Spinal cord (tissue), 10 donors: ENCODE results near the gene SCAMP4. TPM values are rescaled to one million over a fixed set of nuclear protein-coding genes. Genes with fewer than 3 reads are reported as not detected.
"Not testable (repeated sequence)": the region's sequence is repeated elsewhere in the genome, so short reads cannot be mapped to it uniquely, and the experiment has no call there.

ENCODE experiments used
- DNase-seq, 6 donors: peaks; one replicate each; pipeline versions ENCODE4 v3.0.0 to v3.0.0-alpha.2; 2013 to 2015; ENCODE audit warnings: low spot score in 6 of 6, low read depth in 4 of 6
- H3K27ac ChIP-seq: one replicate; pipeline ENCODE4 v1.5.1; 2013; ENCODE audit warnings: low read depth, low read length, control low read depth
- H3K27me3 ChIP-seq: one replicate; pipeline ENCODE4 v1.6.1; 2013; ENCODE audit warnings: low read length; ENCODE audit not compliant: control insufficient read depth, insufficient read depth
- H3K36me3 ChIP-seq: one replicate; pipeline ENCODE4 v1.6.1; 2013; ENCODE audit warnings: low read length; ENCODE audit not compliant: control insufficient read depth, insufficient read depth
- H3K4me1 ChIP-seq: one replicate; pipeline ENCODE4 v1.6.1; 2013; ENCODE audit warnings: low read length; ENCODE audit not compliant: control insufficient read depth, insufficient read depth
- H3K4me3 ChIP-seq: one replicate; pipeline ENCODE4 v1.5.1; 2013; ENCODE audit warnings: low read depth, low read length, control low read depth
- H3K9me3 ChIP-seq: one replicate; pipeline ENCODE4 v1.6.1; 2013; ENCODE audit warnings: low read length; ENCODE audit not compliant: control insufficient read depth, insufficient read depth
- WGBS: methylation state at CpG from one replicate; pipeline ENCODE4 v1.1.5; 2013; ENCODE audit warnings: missing lambda C conversion rate; ENCODE audit not compliant: insufficient coverage; 5-methylcytosine and 5-hydroxymethylcytosine counted together
- polyA plus RNA-seq, 2 donors: library from polyadenylated mRNA; unstranded; fragments of 120-200 nt; gene quantifications; one replicate each; pipeline ENCODE4 v1.2.1, GENCODE V29; 2013; ENCODE audit not compliant: insufficient read length in 2 of 2
- total RNA-seq, 2 donors: library from RNA; depleted of rRNA in 1 of 2; stranded (reverse); fragments of 120-200 nt in 1 of 2; fragments of >200 nt in 1 of 2; gene quantifications; one replicate each; pipeline versions ENCODE4 v1.2.3 to v1.2.4, GENCODE V29; 2013 to 2014
- donor health status: healthy.

SCAMP4 gene
- total and polyA plus RNA-seq, 4 donors: 25.2 to 112 (median 66.6) TPM

- Histone ChIP-seq H3K4me1 (peaks cover 35% of the 10 kb centered on the region), H3K27me3 (no peaks in the 10 kb centered on the region), H3K36me3 (peaks cover 53% of the 10 kb centered on the region), H3K4me3 (peak overlapping the region; percentile 75), H3K9me3 (no peaks in the 10 kb centered on the region), H3K27ac (no peak overlapping the region)
- WGBS: 49% methylated on average over 6 of the region's 16 CpGs
- DNase-seq: no peak
Measured at GRCh38 chr19:1874554-1875185, 30.5 kb upstream of the SCAMP4 start.

- H3K9me3 ChIP-seq, DNase-seq, H3K27me3 ChIP-seq: not testable (repeated sequence)
- Histone ChIP-seq H3K27ac (peak overlapping the region; percentile 71), H3K36me3 (peaks cover 56% of the 10 kb centered on the region), H3K4me3 (peak overlapping the region; percentile 75), H3K4me1 (peaks cover 39% of the 10 kb centered on the region)
- under 1% methylated on average over 10 of the region's 11 CpGs for WGBS
Measured at GRCh38 chr19:1875265-1875645, 29.9 kb upstream of the SCAMP4 start.

DNA sequence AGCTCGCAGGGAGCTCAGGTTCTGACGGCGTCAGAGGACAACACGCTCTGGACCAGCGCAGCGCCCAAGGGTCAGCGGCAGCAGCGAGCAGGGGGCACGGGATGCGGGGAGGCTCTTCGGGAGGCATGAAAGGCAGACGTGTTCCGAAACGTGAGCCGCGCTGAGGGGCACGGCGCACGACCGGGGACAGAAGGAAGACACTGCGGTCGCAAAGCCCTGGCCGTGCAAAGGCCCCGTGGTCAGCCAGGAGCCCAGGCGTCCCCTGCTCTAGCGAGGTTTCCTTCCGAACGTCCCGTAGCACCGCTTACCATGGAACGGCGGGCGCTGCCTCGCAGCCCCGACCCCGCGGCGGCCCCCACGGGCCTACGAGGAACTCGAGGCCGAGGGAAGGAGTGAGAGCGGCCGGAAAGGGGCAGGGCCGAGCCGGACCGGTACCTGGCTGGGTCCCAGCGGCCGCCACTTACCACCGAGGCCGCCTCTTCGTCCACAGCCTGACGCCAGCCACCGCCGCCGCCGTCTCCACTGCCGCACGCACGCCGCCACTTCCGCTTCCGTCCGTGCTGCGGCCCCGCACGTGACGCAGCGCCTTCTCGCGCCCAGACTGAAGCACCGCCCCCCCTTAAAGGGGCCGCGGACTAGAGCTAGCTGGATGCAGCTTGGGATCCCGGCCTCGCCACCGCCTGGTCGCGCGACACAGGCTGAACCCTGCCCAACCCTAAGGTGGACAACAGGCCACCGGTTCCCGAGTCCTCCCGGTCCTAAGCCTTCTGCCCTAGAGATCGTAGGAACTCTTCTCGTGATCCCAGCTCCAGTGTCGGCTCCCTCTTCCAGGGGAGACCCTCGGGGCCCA lies 29.3 kb upstream of the SCAMP4 start:
- H3K36me3 ChIP-seq: peaks cover 56% of the 10 kb centered on the region
- no peaks in the 10 kb centered on the region for H3K27me3 ChIP-seq
- peaks cover 45% of the 10 kb centered on the region for H3K4me1 ChIP-seq
- under 1% methylated on average over 87 of the region's 87 CpGs for WGBS
- H3K27ac ChIP-seq: peak overlapping the region; percentile 83
- peak; percentile 81 to 97 (median 88) for DNase-seq
- H3K9me3 ChIP-seq: no peaks in the 10 kb centered on the region
- H3K4me3 ChIP-seq: peak overlapping the region; percentile 75

GRCh38 chr19:1876496-1877279 lies 28.5 kb upstream of the SCAMP4 start:
- Histone ChIP-seq H3K4me1 (peaks cover 49% of the 10 kb centered on the region), H3K4me3 (peak overlapping the region; percentile 75), H3K36me3 (peaks cover 53% of the 10 kb centered on the region), H3K27ac (peak overlapping the region; percentile 83)
- not testable (repeated sequence) for H3K27me3 ChIP-seq, H3K9me3 ChIP-seq
- peak in 1 of 6 donors; percentile 26 for DNase-seq
- 8% methylated on average over 29 of the region's 53 CpGs for WGBS

GRCh38 chr19:1877280-1877660 lies 27.9 kb upstream of the SCAMP4 start:
- WGBS: 20% methylated on average over 18 of the region's 47 CpGs
- peaks cover 54% of the 10 kb centered on the region for H3K4me1 ChIP-seq

DNA sequence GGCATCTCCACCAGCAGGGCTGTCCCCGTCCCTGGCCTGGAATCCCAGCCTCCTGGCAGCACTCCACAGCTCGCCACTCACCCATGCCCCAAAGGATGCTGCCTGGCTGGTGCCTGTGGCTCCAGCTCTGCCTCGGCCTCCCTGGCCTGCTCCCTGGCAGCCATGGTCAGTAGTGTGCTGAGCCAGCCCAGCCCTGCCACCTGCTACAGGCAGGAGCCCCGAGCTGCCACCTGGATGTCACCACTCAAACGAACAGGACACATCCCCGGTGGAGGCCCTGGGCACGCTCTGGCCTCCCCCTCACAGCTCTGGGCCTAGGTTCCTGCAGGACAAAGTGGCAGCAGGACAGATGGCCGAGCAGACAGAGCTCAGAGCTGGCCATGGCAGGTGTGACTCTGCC lies 26.6 kb upstream of the SCAMP4 start:
- WGBS: 82% methylated on average over 6 of the region's 8 CpGs
- Histone ChIP-seq H3K4me1 (peaks cover 54% of the 10 kb centered on the region), H3K36me3 (peaks cover 53% of the 10 kb centered on the region)
- H3K4me3 ChIP-seq, DNase-seq, H3K9me3 ChIP-seq, H3K27me3 ChIP-seq, H3K27ac ChIP-seq: not testable (repeated sequence)

More at GRCh38 chr19:1877280-1877660, 27.9 kb upstream of the SCAMP4 start:
- not testable (repeated sequence) for H3K4me3 ChIP-seq, H3K27me3 ChIP-seq, H3K27ac ChIP-seq, DNase-seq, H3K9me3 ChIP-seq
- H3K36me3 ChIP-seq: peaks cover 54% of the 10 kb centered on the region

DNA sequence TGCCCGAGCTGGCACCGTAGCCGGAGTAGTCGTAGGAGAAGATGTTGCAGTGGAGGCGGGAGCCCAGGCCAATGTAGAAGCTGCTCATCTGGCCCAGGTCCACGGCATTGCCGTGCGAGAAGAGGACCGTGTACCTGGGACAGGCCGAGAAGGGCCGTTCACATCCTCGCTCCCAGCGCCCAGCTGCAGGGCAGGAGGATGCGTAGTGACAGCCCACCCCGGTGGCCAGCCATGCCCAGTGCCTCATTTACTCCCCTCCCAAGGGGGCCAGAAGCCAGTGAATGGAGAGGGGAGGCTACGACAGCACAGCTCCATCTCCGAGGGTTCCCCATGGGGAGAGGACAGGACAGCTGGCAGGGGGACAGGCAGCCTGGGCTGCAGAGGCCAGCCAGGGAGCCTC lies 25.2 kb upstream of the SCAMP4 start:
- H3K27me3 ChIP-seq, H3K27ac ChIP-seq, DNase-seq, H3K9me3 ChIP-seq, H3K4me3 ChIP-seq: not testable (repeated sequence)
- WGBS: 87% methylated on average over 8 of the region's 17 CpGs
- Histone ChIP-seq H3K36me3 (peaks cover 53% of the 10 kb centered on the region), H3K4me1 (peaks cover 62% of the 10 kb centered on the region)

- no peak for DNase-seq
- Histone ChIP-seq H3K27me3 (no peaks in the 10 kb centered on the region), H3K4me3 (no peak overlapping the region)
Measured at GRCh38 chr19:1880611-1881392, 24.4 kb upstream of the SCAMP4 start.

More at GRCh38 chr19:1880611-1881392, 24.4 kb upstream of the SCAMP4 start:
- Histone ChIP-seq H3K9me3 (no peaks in the 10 kb centered on the region), H3K36me3 (peaks cover 53% of the 10 kb centered on the region), H3K27ac (no peak overlapping the region), H3K4me1 (peaks cover 60% of the 10 kb centered on the region)
- WGBS: 94% methylated on average over 22 of the region's 35 CpGs
